ENCODE data around the gene PRKAG2.

PRKAG2 gene

DNA sequence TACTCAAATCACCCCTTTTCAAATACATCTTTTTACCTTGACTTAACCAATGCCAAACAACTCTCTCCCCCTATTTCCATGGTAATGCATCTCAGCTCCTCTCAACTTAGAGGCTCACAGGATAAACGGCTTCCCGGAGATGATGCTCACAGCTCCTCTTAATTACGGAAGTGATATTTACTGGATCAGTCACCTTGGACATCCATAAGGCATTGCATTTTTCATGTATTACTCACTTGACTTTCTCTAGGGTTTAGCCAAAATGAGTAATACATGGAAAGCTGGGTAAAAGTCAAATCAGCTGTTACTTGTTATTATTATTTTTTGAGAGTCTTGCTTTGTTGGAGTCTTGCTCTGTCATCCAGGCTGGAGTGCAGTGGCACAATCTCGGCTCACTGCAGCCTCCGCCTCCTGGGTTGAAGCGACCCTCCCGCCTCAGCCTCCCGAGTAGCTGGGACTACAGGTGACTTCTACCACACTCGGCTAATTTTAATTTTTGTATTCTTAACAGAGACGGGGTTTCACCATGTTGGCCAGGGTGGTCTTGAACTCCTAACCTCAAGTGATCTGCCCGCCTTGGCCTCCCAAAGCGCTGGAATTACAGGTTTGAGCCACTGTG is 283.9 kb downstream of the PRKAG2 start:
- no peak overlapping the region for H3K27ac ChIP-seq (ENCODE audit: low read length)
- H3K79me2 ChIP-seq (ENCODE audit: low read length) = no peaks in the 10 kb centered on the region

DNA sequence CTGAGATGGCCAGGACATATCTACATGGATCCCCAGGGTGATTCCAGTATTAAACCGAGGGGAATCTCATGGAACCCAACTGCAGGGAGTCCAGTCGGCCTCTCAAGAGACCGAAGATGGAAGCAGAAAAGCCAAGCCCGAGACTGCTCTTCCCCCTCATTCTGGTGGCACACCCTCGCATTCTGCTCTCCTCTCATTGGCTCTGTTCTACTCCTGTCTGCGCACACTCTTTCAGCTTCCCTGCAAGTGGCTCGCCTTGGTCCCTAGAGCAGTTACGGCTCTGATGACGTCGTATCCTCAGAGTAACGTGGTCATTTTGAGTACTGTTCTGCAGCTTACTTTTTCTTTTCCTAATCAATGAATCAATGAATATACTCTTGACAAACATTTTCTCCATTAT is 284.6 kb downstream of the PRKAG2 start:
- H3K27ac ChIP-seq (ENCODE audit: low read length) = no peak overlapping the region

More for the DNA sequence above, 283.9 kb downstream of the PRKAG2 start:
- no peaks in the 10 kb centered on the region for H3K27me3 ChIP-seq (ENCODE audit: low read depth, low read length)
- H3K4me3 ChIP-seq (ENCODE audit: low read length) = no peak overlapping the region
- H2AFZ ChIP-seq (ENCODE audit: low read depth, low read length) = no peak overlapping the region
- H4K20me1 ChIP-seq (ENCODE audit: insufficient read depth, low read length) = no peaks in the 10 kb centered on the region
- no peaks in the 10 kb centered on the region for H3K36me3 ChIP-seq (replicated peaks; ENCODE audit: low read depth, low read length)
- H3K4me1 ChIP-seq (ENCODE audit: low read length) = no peaks in the 10 kb centered on the region
- H3K9me3 ChIP-seq (ENCODE audit: insufficient read depth, low read length) = no peaks in the 10 kb centered on the region
- H3K9ac ChIP-seq (ENCODE audit: low read length) = no peak overlapping the region
- TF ChIP-seq, protein P1, sequence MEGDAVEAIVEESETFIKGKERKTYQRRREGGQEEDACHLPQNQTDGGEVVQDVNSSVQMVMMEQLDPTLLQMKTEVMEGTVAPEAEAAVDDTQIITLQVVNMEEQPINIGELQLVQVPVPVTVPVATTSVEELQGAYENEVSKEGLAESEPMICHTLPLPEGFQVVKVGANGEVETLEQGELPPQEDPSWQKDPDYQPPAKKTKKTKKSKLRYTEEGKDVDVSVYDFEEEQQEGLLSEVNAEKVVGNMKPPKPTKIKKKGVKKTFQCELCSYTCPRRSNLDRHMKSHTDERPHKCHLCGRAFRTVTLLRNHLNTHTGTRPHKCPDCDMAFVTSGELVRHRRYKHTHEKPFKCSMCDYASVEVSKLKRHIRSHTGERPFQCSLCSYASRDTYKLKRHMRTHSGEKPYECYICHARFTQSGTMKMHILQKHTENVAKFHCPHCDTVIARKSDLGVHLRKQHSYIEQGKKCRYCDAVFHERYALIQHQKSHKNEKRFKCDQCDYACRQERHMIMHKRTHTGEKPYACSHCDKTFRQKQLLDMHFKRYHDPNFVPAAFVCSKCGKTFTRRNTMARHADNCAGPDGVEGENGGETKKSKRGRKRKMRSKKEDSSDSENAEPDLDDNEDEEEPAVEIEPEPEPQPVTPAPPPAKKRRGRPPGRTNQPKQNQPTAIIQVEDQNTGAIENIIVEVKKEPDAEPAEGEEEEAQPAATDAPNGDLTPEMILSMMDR (IDR thresholded peaks at IDR 0.05; ENCODE audit: low read depth, low read length) = no peak
- TF ChIP-seq EZH2phosphoT487 (IDR thresholded peaks at IDR 0.05; ENCODE audit: low read depth) = no peak
- H3K4me2 ChIP-seq (ENCODE audit: low read length) = no peak overlapping the region

DNA sequence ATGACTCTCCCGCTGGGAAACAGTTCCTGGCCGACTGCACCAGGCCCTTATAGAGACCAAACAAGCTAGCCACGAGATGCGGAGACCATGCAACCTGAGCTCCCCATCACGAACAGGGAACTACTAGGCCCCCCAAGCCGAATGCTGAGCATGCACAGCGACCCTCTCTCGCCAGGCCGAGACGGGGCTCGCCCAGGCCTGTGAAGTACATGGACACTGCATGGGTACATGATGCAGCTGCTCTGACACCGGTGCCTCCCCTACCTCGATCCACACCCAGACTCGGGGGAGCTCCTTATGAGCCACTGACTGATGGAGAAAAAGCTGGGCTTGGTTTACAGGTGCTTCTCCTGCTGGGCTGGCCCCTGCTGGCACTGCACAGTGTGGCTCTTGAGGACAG is 285.0 kb downstream of the PRKAG2 start:
- TF ChIP-seq EZH2phosphoT487 (IDR thresholded peaks at IDR 0.05; ENCODE audit: low read depth) = no peak
- TF ChIP-seq, protein P1 (IDR thresholded peaks at IDR 0.05; ENCODE audit: low read depth, low read length) = no peak
- no peak overlapping the region for H3K4me3 ChIP-seq (ENCODE audit: low read length)
- H3K36me3 ChIP-seq (replicated peaks; ENCODE audit: low read depth, low read length) = no peaks in the 10 kb centered on the region
- H3K9me3 ChIP-seq (ENCODE audit: insufficient read depth, low read length) = no peaks in the 10 kb centered on the region
- H3K79me2 ChIP-seq (ENCODE audit: low read length) = no peaks in the 10 kb centered on the region
- no peak overlapping the region for H3K4me2 ChIP-seq (ENCODE audit: low read length)
- no peak overlapping the region for H3K27ac ChIP-seq (ENCODE audit: low read length)
- H3K27me3 ChIP-seq (ENCODE audit: low read depth, low read length) = no peaks in the 10 kb centered on the region
- H2AFZ ChIP-seq (ENCODE audit: low read depth, low read length) = no peak overlapping the region
- no peaks in the 10 kb centered on the region for H4K20me1 ChIP-seq (ENCODE audit: insufficient read depth, low read length)
- H3K9ac ChIP-seq (ENCODE audit: low read length) = no peak overlapping the region
- H3K4me1 ChIP-seq (ENCODE audit: low read length) = no peaks in the 10 kb centered on the region

More for the DNA sequence above, 284.6 kb downstream of the PRKAG2 start:
- Histone ChIP-seq H3K27me3 (ENCODE audit: low read depth, low read length) (no peaks in the 10 kb centered on the region), H3K36me3 (replicated peaks; ENCODE audit: low read depth, low read length) (no peaks in the 10 kb centered on the region), H3K4me1 (ENCODE audit: low read length) (no peaks in the 10 kb centered on the region), H2AFZ (ENCODE audit: low read depth, low read length) (no peak overlapping the region), H3K79me2 (ENCODE audit: low read length) (no peaks in the 10 kb centered on the region), H3K4me3 (ENCODE audit: low read length) (no peak overlapping the region), H3K4me2 (ENCODE audit: low read length) (no peak overlapping the region), H4K20me1 (ENCODE audit: insufficient read depth, low read length) (no peaks in the 10 kb centered on the region), H3K9ac (ENCODE audit: low read length) (no peak overlapping the region), H3K9me3 (ENCODE audit: insufficient read depth, low read length) (no peaks in the 10 kb centered on the region)
- TF ChIP-seq, protein P1 (IDR thresholded peaks at IDR 0.05; ENCODE audit: low read depth, low read length) = no peak
- no peak for TF ChIP-seq EZH2phosphoT487 (IDR thresholded peaks at IDR 0.05; ENCODE audit: low read depth)

DNA sequence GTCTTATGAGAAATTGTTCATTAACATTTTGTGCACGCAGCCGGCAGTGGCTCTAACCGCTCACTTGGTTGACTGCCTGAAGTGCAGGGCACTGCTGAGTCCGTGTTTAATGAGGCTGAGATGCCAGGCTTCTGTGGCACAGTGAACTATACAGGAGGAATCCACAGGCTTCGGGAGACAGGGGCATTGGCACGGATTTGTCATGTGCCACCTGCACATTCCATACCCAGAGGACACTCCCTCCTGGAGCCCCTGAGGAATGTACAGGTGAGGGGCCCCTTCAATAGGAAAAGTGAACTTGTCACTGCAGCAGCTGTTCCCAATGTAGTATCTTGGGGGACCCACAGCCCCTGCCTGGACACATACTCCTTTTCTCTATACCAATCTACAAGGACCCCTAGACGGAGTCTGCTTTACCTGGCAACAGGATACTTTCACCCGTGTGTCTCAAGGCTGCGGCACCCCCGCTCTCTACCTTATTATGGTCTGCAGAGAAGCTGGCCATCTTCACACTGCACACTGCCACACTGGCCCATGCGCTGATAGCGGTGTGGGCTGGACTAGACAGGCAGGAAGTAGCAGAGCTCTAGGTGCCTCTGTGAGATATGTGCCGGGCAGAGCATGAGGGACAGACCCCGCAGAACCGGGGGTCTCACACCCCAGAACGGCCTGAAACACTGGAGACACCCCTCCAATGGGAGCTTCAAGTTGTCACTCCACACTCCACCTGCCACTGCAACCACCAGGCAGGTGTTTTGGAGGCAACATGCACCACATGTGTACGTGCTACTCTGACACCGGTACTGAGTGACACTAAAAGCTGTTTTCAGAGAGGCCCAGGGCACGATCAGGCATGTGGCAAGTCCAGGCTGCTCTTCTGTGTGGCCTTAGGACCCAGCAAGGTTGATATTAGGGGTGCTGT is 285.8 kb downstream of the PRKAG2 start:
- H3K27me3 ChIP-seq (ENCODE audit: low read depth, low read length) = no peaks in the 10 kb centered on the region
- no peaks in the 10 kb centered on the region for H3K4me1 ChIP-seq (ENCODE audit: low read length)
- TF ChIP-seq, protein P1 (IDR thresholded peaks at IDR 0.05; ENCODE audit: low read depth, low read length) = no peak
- no peak for TF ChIP-seq EZH2phosphoT487 (IDR thresholded peaks at IDR 0.05; ENCODE audit: low read depth)
- no peak overlapping the region for H3K4me2 ChIP-seq (ENCODE audit: low read length)
- no peak overlapping the region for H3K4me3 ChIP-seq (ENCODE audit: low read length)
- no peaks in the 10 kb centered on the region for H3K9me3 ChIP-seq (ENCODE audit: insufficient read depth, low read length)
- H2AFZ ChIP-seq (ENCODE audit: low read depth, low read length) = no peak overlapping the region
- no peaks in the 10 kb centered on the region for H4K20me1 ChIP-seq (ENCODE audit: insufficient read depth, low read length)
- H3K79me2 ChIP-seq (ENCODE audit: low read length) = no peaks in the 10 kb centered on the region
- H3K36me3 ChIP-seq (replicated peaks; ENCODE audit: low read depth, low read length) = no peaks in the 10 kb centered on the region
- no peak overlapping the region for H3K9ac ChIP-seq (ENCODE audit: low read length)
- no peak overlapping the region for H3K27ac ChIP-seq (ENCODE audit: low read length)
